Vagina (tissue), 2 donors: ENCODE results near the gene MGLL. TPM values are rescaled to one million over a fixed set of nuclear protein-coding genes. Genes with fewer than 3 reads are reported as not detected.

Experiments
- DNase-seq, 2 donors: peaks; one replicate each; pipeline ENCODE4 v3.0.0-alpha.2; 2017; ENCODE audit errors: extremely low spot score in 2 of 2
- H3K27ac ChIP-seq: fragments of 200-600 bp; sonication (generic); one replicate; pipeline ENCODE4 v1.5.1; 2019
- H3K27me3 ChIP-seq: fragments of 200-600 bp; sonication (generic); one replicate; pipeline ENCODE4 v1.5.1; 2019
- H3K36me3 ChIP-seq, 2 donors: fragments of 200-600 bp; sonication (generic); one replicate each; pipeline ENCODE4 v1.5.1; 2017 to 2019
- H3K4me1 ChIP-seq: fragments of 200-600 bp; sonication (generic); one replicate; pipeline ENCODE4 v1.5.1; 2019
- H3K4me3 ChIP-seq, 2 donors: fragments of 200-600 bp; sonication (generic); 1 replicate in 1 of 2; 2 replicates in 1 of 2; pipeline ENCODE4 v1.5.1; 2016 to 2019
- H3K9me3 ChIP-seq: fragments of 200-600 bp; sonication (generic); one replicate; pipeline ENCODE4 v1.5.1; 2019
- CTCF ChIP-seq, 3 experiments: fragments of 450-650 bp in 2 of 3; fragments of 200-600 bp in 1 of 3; sonication (generic) in 1 of 3; IDR thresholded peaks; one replicate each; pipeline ENCODE4 v1.5.1; 2017 to 2019; ENCODE audit warnings: antibody characterized with exemption in 3 of 3, mild to moderate bottlenecking in 2 of 3, moderate library complexity in 2 of 3
- POLR2A ChIP-seq, 2 donors: fragments of 450-650 bp; IDR thresholded peaks; one replicate each; pipeline ENCODE4 v1.6.1; 2017; ENCODE audit warnings: antibody characterized with exemption in 2 of 2, mild to moderate bottlenecking in 2 of 2, moderate library complexity in 2 of 2
- POLR2AphosphoS5 ChIP-seq, 2 donors: sonication (generic); formaldehyde crosslinking; IDR thresholded peaks; one replicate each; pipeline ENCODE4 v1.9.0; 2017; ENCODE audit warnings: antibody characterized with exemption in 2 of 2, mild to moderate bottlenecking in 2 of 2, low read depth in 1 of 2; ENCODE audit not compliant: insufficient read depth in 1 of 2
- intact Hi-C: fragments of 100-400 bp; cut with DNase I; formaldehyde crosslinking; loops from one replicate; pipeline ENCODE4 v1.15.1; 2023
- total RNA-seq: library from RNA; depleted of rRNA; stranded (reverse); fragments of >200 nt; gene quantifications from one replicate; pipeline ENCODE4 v1.2.3, GENCODE V29; 2016

The MGLL gene
- total RNA-seq, 1 donor from 2014 or later, result 35.6 TPM

GRCh38 chr3:127774647-127775046, 47.7 kb downstream of the MGLL start:
- no peak overlapping the region for H3K27ac ChIP-seq
- DNase-seq, result no peak

GRCh38 chr3:127773752-127774395, 48.4 kb downstream of the MGLL start:
- Histone ChIP-seq H3K27me3 (no peaks in the 10 kb centered on the region), H3K27ac (no peak overlapping the region), H3K36me3 (no peaks in the 10 kb centered on the region), H3K4me1 (peaks cover 24% of the 10 kb centered on the region), H3K4me3 (no peak overlapping the region), H3K9me3 (no peaks in the 10 kb centered on the region)
- intact Hi-C loops, result no loop called here
- DNase-seq, result no peak
- TF ChIP-seq POLR2A (IDR thresholded peaks at IDR 0.05) (no peak), POLR2AphosphoS5 (IDR thresholded peaks at IDR 0.05; ENCODE audit: insufficient read depth in 1 of 2, low read depth in 1 of 2) (no peak), CTCF (IDR thresholded peaks at IDR 0.05) (no peak)

More at GRCh38 chr3:127774647-127775046, 47.7 kb downstream of the MGLL start:
- H3K4me3 ChIP-seq, result no peak overlapping the region
- H3K27me3 ChIP-seq, result no peaks in the 10 kb centered on the region
- TF ChIP-seq POLR2A (IDR thresholded peaks at IDR 0.05), result no peak
- no peak for TF ChIP-seq POLR2AphosphoS5 (IDR thresholded peaks at IDR 0.05; ENCODE audit: insufficient read depth in 1 of 2, low read depth in 1 of 2)
- no peak for TF ChIP-seq CTCF (IDR thresholded peaks at IDR 0.05)
- H3K9me3 ChIP-seq, result no peaks in the 10 kb centered on the region
- H3K36me3 ChIP-seq, result no peaks in the 10 kb centered on the region
- peaks cover 23% of the 10 kb centered on the region for H3K4me1 ChIP-seq
- intact Hi-C loops, result no loop called here

GRCh38 chr3:127772827-127773751, 49.2 kb downstream of the MGLL start:
- Histone ChIP-seq H3K4me3 (no peak overlapping the region), H3K4me1 (peaks cover 30% of the 10 kb centered on the region), H3K27me3 (no peaks in the 10 kb centered on the region), H3K9me3 (no peaks in the 10 kb centered on the region), H3K36me3 (no peaks in the 10 kb centered on the region), H3K27ac (no peak overlapping the region)
- no peak for DNase-seq
- no peak for TF ChIP-seq CTCF (IDR thresholded peaks at IDR 0.05)
- TF ChIP-seq POLR2AphosphoS5 (IDR thresholded peaks at IDR 0.05; ENCODE audit: insufficient read depth in 1 of 2, low read depth in 1 of 2), result no peak
- no peak for TF ChIP-seq POLR2A (IDR thresholded peaks at IDR 0.05)
- intact Hi-C loops, result no loop called here

- Histone ChIP-seq H3K9me3 (no peaks in the 10 kb centered on the region), H3K27me3 (no peaks in the 10 kb centered on the region), H3K4me3 (no peak overlapping the region), H3K27ac (no peak overlapping the region), H3K4me1 (peaks cover 30% of the 10 kb centered on the region), H3K36me3 (no peaks in the 10 kb centered on the region)
- intact Hi-C loops, result no loop called here
- DNase-seq, result no peak
- no peak for TF ChIP-seq POLR2AphosphoS5 (IDR thresholded peaks at IDR 0.05; ENCODE audit: insufficient read depth in 1 of 2, low read depth in 1 of 2)
- no peak for TF ChIP-seq POLR2A (IDR thresholded peaks at IDR 0.05)
- no peak for TF ChIP-seq CTCF (IDR thresholded peaks at IDR 0.05)
Observed at GRCh38 chr3:127772273-127772672, 50.0 kb downstream of the MGLL start.
